Superior temporal gyrus (tissue), 1 donor: ENCODE measurements around the gene SLC11A2.
A peak's percentile ranks its signal among the peaks of the same experiment; 100 is the strongest.
"Not testable (repeated sequence)": the region's sequence is repeated elsewhere in the genome, so short reads cannot be mapped to it uniquely, and the experiment has no call there.

ENCODE experiments used
- DNase-seq: peaks from one replicate; pipeline ENCODE4 v3.0.0-alpha.2; 2016; ENCODE audit errors: extremely low spot score

SLC11A2 gene

GRCh38 chr12:50990791-50991190 is 35.4 kb downstream of the SLC11A2 start:
- no peak for DNase-seq

- no peak for DNase-seq
These were observed 35.9 kb downstream of the SLC11A2 start for GRCh38 chr12:50990147-50990727.

DNA sequence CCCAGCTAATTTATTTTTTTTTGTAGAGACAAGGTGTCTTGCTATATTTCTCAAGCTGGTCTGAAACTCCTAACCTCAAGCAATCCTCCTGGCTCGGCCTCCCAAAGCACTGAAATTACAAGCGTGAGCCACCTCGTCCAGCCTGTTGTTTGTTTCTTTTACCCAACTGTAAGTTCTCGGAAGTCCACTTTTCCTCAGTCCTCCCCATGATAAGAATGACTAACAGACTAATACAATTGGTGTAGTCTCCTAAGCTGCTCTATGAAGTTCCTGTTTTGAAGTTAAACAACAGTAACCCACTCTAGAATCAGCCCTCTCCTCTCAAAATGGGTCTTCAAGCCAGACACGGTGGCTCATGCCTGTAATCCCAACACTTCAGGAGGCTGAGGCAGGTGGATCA is 37.3 kb downstream of the SLC11A2 start:
- DNase-seq = no peak

- no peak for DNase-seq
These were observed 38.1 kb downstream of the SLC11A2 start for GRCh38 chr12:50988051-50988450.

DNA sequence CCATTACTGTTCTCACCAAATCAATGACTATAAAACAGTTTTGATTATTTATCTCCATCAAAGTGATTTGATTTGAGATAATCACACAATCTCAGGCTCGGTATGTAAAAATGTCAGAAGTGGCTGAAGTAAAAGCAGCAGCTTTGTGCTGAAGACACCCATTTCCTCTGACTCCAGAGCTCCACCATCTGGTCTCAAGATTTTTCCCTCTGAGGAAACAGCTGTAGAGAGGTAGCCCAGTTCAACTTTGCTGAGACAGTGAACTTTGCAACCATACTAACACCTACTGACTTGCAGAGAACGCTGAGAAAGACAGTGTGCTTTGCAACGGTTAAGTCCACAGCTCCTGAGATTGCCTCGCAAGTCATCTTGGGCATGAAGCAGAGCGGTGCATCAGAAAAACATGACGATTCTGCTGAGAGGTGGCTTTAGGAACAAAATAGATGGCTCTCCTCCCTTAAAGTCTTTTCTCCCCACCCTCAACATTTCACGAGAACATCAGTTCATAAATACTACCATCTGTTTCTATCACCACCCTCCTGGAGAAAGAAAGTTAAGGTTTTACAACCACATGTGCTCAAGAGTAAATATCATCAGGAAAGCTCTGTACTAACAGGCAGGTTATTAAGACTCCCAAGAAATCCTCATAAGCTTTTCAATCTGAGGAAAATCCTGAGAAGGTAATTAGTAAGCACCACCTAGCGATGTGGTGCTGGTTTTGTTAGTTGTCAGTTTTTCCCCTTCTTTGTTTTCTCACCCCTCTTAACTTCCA is 39.0 kb downstream of the SLC11A2 start:
- DNase-seq = peak; percentile 87

DNA sequence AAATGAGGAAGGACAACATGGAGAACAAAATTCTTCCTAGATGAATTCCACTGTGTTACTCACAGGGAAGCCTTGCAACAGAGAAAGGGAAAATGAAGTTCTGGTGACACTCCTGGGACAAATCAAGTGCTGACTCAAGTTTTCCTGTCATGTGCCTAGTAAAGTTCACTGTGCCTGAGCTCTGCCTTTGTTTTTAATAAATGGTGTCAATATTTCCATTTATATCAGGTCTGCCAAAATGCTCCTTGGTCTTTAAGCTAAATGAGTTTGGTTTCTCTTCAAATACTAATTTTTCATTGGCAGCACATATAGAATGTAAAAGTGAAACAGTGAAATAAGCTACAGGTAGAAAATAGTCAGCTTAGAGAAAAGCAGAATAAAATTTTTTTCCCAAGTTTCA is 40.9 kb downstream of the SLC11A2 start:
- peak; percentile 30 for DNase-seq

DNA sequence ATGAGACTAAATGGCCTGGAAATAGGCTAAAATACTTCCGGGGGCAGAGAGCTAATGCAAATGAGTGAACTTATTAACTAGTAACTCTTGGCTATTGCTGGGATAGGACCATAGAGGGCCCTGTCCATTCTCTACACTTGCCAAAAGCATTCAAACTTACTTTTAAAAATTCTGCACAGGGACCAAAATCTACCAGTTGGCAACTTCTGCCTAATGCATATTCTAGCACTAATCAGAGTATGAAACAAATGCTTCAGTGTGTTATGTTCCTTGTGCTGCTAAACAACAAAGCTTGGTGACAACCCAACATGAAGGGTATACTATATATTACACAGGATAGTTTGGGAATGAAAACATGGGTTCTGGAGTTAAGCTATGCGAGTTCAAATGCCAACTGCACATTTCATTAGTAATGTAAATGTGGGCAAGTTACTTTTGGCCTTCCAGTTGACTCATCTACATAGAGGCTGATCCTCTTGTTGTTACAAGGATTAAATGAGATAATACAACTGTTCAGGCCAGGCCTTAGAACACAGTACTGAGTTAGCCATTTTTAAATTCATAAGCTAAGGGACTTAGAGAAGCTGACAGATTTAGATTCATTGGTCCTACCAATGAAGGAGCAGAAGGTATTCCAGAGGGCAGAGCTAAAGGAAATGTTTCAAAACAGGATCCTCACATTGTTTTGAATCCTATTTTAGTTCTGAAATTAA is 41.4 kb downstream of the SLC11A2 start:
- DNase-seq = peak; percentile 29

DNA sequence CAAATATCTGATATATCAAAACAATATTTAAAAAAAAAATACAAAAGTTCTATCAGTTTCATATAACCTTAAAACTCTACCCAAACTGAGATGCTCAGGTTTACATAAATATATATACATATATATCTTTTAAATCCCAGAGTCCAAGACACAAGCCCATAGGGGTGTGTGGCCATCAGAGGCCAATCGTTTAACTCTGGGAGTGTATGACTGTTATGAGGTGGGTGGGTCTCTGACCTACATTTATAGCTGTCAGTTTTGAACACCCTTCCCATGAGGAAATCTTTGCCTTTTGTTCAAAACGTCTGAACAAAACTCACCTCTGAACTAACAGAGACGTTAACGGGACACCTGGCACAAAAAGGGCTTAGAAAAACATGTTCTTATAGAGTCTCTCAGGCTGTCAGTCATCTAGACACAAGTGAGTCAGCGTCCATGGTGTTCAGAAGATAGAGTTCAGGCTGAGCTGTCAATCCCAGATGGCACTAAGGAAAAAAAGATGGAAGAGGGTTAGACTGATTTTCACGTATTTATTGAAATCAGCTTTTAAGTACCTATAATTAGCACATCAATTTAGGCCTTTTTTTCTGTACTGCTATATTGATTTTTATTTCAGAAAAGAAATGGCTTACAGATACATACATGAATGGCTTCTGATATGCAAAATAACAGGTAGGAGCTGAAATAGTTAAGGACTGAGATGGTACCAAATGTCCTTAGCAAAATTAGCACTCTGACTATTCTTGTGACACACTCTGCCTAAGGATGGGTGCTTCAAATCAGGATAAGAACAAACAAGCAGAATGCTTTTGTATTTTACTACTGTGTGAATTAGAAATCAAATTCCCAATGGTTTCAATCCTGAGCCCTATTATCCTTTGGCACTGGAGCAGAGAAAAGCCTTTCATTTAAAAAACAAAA is 44.6 kb downstream of the SLC11A2 start:
- DNase-seq = no peak

GRCh38 chr12:50980545-50980944 is 45.6 kb downstream of the SLC11A2 start:
- DNase-seq = no peak

- no peak for DNase-seq
These were observed 46.7 kb downstream of the SLC11A2 start for GRCh38 chr12:50979369-50980052.

GRCh38 chr12:50971946-50972345 is 54.2 kb downstream of the SLC11A2 start:
- no peak for DNase-seq

DNA sequence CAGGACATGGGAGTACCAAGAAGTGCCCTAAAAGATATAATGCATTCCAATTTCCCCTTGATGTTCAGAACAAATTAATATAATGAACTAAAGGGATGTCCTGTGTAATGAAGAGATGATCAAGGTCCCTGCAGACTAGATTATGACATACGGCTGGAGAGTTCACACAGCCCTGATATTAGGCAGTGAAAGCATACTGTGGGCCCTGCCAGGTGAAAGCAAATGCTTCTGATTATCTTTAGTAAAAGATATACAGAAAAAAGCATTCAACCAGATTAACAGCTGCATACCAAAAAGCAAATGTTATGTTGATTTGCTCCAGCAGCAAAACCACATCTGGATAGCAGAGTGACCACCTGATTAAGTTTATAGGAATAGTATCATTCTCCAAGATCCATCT is 61.8 kb downstream of the SLC11A2 start:
- DNase-seq = no peak

DNA sequence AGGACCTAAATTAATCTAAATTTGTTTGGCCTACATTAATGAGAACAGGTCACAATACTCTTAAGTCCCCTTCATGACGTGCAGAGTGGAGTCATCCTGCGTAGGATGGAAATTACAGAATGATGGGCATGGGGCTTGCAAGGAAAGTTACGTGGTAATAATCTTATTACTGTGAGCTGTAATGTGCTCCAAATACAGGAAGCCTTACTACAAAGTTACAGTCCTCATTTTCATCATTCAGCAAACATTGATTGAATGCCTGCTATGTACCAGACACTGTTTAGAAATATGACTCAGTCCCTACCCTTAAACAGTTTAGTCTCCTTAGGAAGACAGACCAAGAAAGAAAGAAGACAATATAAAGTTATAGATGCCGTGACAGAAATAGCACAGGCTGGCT is 64.5 kb downstream of the SLC11A2 start:
- no peak for DNase-seq

DNA sequence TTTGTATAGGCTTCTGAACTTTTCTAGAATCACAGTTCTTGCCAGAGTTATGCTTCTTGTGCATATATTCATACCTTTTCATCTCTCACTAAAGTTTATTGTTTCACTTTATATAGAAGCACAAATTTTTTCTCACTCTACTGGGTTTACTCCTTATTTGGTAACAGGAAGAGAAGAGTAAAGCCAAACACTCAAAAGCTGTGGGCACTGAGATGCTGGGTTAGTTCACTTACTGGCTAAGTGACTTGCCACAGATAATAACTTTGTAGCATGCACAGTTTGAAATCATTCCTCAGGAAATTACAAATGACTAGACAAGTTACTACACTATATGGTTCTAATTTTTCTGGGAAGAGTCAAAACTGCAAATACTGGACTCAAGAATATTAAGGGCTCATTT is 66.1 kb downstream of the SLC11A2 start:
- DNase-seq = no peak

GRCh38 chr12:50955697-50956096 is 70.5 kb downstream of the SLC11A2 start:
- no peak for DNase-seq

DNA sequence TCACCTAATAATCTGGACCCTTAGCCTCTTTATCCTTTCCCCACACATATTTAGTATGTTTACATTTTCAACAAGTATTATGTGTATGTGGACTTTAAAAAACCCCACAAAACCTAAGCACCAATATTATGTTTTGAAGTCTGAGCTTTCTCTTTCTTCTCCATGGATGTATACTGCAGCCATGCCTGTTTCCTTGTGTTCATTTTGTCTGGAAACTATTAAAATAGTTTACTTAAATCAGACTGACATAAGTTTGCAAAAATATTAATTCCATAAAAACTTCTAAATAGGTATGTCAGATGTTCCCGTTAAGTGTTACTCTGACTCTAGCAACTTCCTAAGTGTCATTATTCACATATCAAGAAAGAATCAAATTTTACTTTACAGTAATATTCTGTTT is 70.9 kb downstream of the SLC11A2 start:
- no peak for DNase-seq

DNA sequence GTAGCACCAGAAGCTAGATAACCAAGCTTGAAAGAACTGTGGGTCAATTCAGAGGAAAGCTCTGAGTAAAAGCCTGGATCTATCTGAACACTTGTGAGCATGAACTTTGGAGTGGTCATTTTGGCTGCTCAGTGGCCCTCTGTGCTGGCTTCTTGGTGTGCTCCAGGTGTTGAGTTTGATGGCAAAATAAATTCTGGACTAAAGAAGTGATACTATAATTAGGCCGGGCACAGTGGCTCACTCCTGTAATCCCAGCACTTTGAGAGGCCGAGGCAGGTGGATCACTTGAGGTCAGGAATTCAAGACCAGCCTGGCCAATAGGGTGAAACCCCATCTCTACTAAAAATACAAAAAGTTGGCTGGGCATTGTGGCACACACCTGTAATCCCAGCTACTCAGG is 71.4 kb downstream of the SLC11A2 start:
- DNase-seq = not testable (repeated sequence)

DNA sequence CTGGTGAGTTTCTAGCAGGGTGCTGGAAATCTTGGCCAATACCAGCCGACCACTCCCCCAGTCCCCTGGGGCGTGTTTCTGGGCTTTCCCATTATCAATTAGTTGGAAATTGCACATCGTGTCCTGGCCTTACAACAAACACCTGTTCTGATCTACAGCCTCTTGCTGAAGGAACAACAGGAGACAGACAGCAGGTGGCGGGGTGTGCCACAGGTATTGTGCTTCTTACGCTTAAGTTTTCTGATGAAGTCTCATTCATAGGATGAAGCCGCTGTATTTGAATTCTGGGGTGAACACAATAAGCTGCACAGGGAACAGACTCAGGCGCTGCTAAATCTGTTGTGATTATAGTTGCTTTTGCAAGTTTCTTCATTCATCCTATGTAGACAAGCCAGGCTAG is 73.1 kb downstream of the SLC11A2 start:
- DNase-seq = no peak

DNA sequence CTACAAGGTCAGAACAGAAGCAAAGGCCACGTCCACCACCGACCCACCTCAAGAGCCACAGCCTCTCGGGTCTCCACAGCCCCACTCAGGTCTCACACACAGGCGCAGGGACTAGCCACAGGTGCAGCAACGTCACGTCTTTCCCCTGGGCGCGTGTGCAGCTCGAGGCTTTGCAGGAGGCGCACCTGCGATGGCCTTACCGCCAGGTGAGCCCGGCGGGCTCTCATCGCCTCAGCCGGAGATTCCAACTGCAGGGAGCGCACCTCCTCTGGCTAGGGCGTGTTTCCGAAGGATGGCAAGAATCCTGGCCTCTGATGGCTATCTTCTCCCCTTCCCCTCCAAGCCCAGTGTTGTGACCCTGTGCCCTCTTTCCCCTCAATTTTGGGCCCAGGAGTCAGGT is 73.7 kb downstream of the SLC11A2 start, which contains the start of gene HIGD1C:
HIGD1C (plus strand) TSS at position 35 of the 400 bp plus-strand sequence. CDS start 1,455 bp downstream, outside the sequence.
- no peak for DNase-seq

- DNase-seq = no peak
These were observed 75.1 kb downstream of the SLC11A2 start for GRCh38 chr12:50951112-50951511.

DNA sequence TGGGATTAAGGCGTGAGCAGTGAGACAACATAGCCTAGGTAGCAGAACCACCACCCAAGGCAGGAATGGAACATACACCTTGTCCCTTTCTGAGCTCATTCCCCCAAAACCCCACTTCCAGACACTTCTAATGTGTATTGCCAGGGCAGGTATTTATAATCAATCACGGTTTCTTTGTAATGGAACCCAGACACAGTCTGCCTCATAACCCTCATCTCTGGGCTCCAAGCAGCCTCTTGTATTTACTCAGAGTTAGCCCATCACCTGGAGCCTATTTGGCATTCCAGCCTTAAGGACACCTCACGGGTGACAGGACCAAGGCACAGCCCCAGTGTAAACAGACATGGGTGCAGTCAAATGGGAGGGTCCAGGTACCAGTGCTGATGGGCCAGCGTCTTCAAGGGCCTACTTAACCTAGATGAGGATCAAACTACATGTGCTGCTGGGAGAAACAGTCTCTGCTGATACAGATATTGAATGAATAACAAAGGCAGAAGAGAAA is 76.3 kb downstream of the SLC11A2 start:
- no peak for DNase-seq
